ENCODE results near the gene HERPUD1. TPM values are rescaled to one million over a fixed set of nuclear protein-coding genes. Genes with fewer than 3 reads are reported as not detected.

The HERPUD1 gene
- total RNA-seq, 1 experiment from 2014 or later = 28.9 TPM

DNA sequence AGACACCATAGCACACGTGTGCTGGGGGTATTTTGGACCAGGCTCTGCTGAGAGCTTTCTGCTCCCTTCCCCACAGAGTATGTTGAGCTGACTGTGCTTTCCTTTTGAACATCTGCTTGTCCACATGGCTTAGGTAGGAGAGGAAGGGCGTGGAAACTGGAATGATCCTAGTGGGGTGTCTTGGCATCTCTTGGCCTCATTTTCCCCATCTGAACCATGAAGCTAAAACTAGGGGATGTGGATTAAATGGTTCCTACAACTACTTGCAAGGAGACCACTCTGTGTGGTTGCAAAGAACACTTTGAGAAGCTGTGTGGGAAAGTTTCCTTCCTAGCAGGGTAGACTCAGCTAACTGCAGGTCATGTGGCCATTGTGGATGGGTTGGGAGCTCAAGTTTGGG is 50.8 kb downstream of the HERPUD1 start:
- H3K4me2 ChIP-seq (ENCODE audit: insufficient read depth, insufficient read length, low read length) = no peak overlapping the region
- H3K36me3 Mint-ChIP-seq (ENCODE audit: insufficient read depth in 1 of 3, low read depth in 3 of 3) = no peaks in the 10 kb centered on the region
- H4K5ac ChIP-seq (ENCODE audit: insufficient read length, low read depth, low read length) = no peak overlapping the region
- TF ChIP-seq, protein P1, sequence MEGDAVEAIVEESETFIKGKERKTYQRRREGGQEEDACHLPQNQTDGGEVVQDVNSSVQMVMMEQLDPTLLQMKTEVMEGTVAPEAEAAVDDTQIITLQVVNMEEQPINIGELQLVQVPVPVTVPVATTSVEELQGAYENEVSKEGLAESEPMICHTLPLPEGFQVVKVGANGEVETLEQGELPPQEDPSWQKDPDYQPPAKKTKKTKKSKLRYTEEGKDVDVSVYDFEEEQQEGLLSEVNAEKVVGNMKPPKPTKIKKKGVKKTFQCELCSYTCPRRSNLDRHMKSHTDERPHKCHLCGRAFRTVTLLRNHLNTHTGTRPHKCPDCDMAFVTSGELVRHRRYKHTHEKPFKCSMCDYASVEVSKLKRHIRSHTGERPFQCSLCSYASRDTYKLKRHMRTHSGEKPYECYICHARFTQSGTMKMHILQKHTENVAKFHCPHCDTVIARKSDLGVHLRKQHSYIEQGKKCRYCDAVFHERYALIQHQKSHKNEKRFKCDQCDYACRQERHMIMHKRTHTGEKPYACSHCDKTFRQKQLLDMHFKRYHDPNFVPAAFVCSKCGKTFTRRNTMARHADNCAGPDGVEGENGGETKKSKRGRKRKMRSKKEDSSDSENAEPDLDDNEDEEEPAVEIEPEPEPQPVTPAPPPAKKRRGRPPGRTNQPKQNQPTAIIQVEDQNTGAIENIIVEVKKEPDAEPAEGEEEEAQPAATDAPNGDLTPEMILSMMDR (conservative IDR thresholded peaks at IDR 0.05) = no peak
- H4K20me1 ChIP-seq (ENCODE audit: control insufficient read depth, insufficient read depth, insufficient read length) = no peaks in the 10 kb centered on the region
- H3K79me1 ChIP-seq (ENCODE audit: insufficient read depth, low read depth, low read length, poor library complexity, severe bottlenecking) = no peaks in the 10 kb centered on the region
- no peaks in the 10 kb centered on the region for H3K9me3 Mint-ChIP-seq
- no peak overlapping the region for H3K27ac ChIP-seq (ENCODE audit: insufficient read length, low read depth, low read length)
- no peak overlapping the region for H2AFZ ChIP-seq (ENCODE audit: low read length)
- no peak overlapping the region for H3K4ac ChIP-seq (ENCODE audit: low read depth, low read length)
- H3K79me2 ChIP-seq (ENCODE audit: insufficient read depth, low read length) = no peaks in the 10 kb centered on the region
- H2BK15ac ChIP-seq (ENCODE audit: low read depth, low read length) = no peak overlapping the region
- no peak overlapping the region for H3K18ac ChIP-seq (ENCODE audit: insufficient read length, low read depth, low read length)
- peaks cover 12 to 29% of the 10 kb centered on the region in 2 experiments for H3K4me1 Mint-ChIP-seq
- H3T11ph ChIP-seq (ENCODE audit: low read length) = no peak overlapping the region
- no peak overlapping the region for H3K23ac ChIP-seq (ENCODE audit: insufficient read length, low read depth, low read length)
- no peaks in the 10 kb centered on the region for H3K4me1 ChIP-seq (ENCODE audit: insufficient read depth, low read length)
- H2BK20ac ChIP-seq (ENCODE audit: low read depth, low read length, poor library complexity, severe bottlenecking) = no peak overlapping the region
- no peak overlapping the region for H2BK120ac ChIP-seq (ENCODE audit: low read depth, low read length, poor library complexity, severe bottlenecking)
- H3K9ac ChIP-seq (ENCODE audit: extremely low read depth, insufficient read length, low read length) = no peak overlapping the region
- no peaks in the 10 kb centered on the region for H3K9me3 ChIP-seq (ENCODE audit: control insufficient read depth, low read depth, low read length)
- peaks cover 7% of the 10 kb centered on the region for H3K27me3 Mint-ChIP-seq (ENCODE audit: low read depth)
- H2BK5ac ChIP-seq (ENCODE audit: insufficient read length, low read length) = no peak overlapping the region
- H2BK12ac ChIP-seq (ENCODE audit: insufficient read length, low read depth, low read length) = no peak overlapping the region
- no peak for DNase-seq
- H3K23me2 ChIP-seq (ENCODE audit: insufficient read length, low read depth, low read length, poor library complexity, severe bottlenecking) = no peaks in the 10 kb centered on the region
- no peak overlapping the region for H2AK5ac ChIP-seq (ENCODE audit: insufficient read length, low read length)
- H3K27ac Mint-ChIP-seq = no peak overlapping the region
- no peaks in the 10 kb centered on the region for H3K27me3 ChIP-seq (ENCODE audit: insufficient read depth, low read length)
- H3K56ac ChIP-seq (ENCODE audit: insufficient read length, low read depth, low read length) = no peak overlapping the region
- H4K8ac ChIP-seq (replicated peaks; ENCODE audit: insufficient read length, low read depth, low read length) = no peak overlapping the region
- WGBS (ENCODE audit: extremely low coverage, insufficient read length, low lambda C conversion rate) = no CpG with 5 or more reads among the region's 2 CpGs
- H3K14ac ChIP-seq (ENCODE audit: insufficient read depth, low read length) = no peak overlapping the region
- no peak overlapping the region for H4K91ac ChIP-seq (ENCODE audit: insufficient read length, low read depth, low read length)
- H3K4me3 Mint-ChIP-seq = no peak overlapping the region

Measured in H9 (cell line).